A673 (cell line): ENCODE results near the gene HNRNPF. TPM values are rescaled to one million over a fixed set of nuclear protein-coding genes. Genes with fewer than 3 reads are reported as not detected.
"Not testable (repeated sequence)": the region's sequence is repeated elsewhere in the genome, so short reads cannot be mapped to it uniquely, and the experiment has no call there.

Experiments used
- BruUV-seq: library from RNA; stranded (reverse); fragments of 400-500 nt; replicated peaks from 2 replicates; lab custom pipeline; 2021; lab: Mats Ljungman, UMichigan
- CTCF ChIA-PET: fragments of 300-600 bp; sonication (Branson Sonifier 250); formaldehyde crosslinking; loops from one replicate; lab custom pipeline; 2022; ENCODE audit warnings: antibody characterized with exemption; lab: Charles Lee
- POLR2A ChIA-PET: fragments of 300-600 bp; sonication (Branson Sonifier 250); formaldehyde crosslinking; loops from one replicate; lab custom pipeline; 2022; ENCODE audit warnings: antibody characterized with exemption; ENCODE audit not compliant: low non-redundant PET; lab: Charles Lee
- DNase-seq: peaks from one replicate; pipeline ENCODE4 v3.0.0-alpha.2; 2015; ENCODE audit warnings: low spot score
- H3K27ac ChIP-seq: fragments of 200-600 bp; sonication (generic); 2 replicates; pipeline ENCODE4 v1.5.1; 2016; ENCODE audit warnings: mixed run types, low read depth, mild to moderate bottlenecking, mixed read lengths, antibody characterized with exemption, low read length; ENCODE audit not compliant: poor library complexity, severe bottlenecking
- H3K27me3 ChIP-seq: fragments of 200-600 bp; sonication (generic); replicated peaks from 2 replicates; pipeline ENCODE4 v1.6.1; 2017; ENCODE audit warnings: mixed run types, low read depth, mild to moderate bottlenecking, mixed read lengths, antibody characterized with exemption, low read length; ENCODE audit not compliant: insufficient read depth, poor library complexity
- H3K36me3 ChIP-seq: fragments of 200-600 bp; sonication (generic); 2 replicates; pipeline ENCODE4 v1.6.1; 2016; ENCODE audit warnings: mixed run types, mild to moderate bottlenecking, mixed read lengths, antibody characterized with exemption, low read length; ENCODE audit not compliant: insufficient read depth, poor library complexity, severe bottlenecking
- H3K4me1 ChIP-seq: fragments of 200-600 bp; sonication (generic); 2 replicates; pipeline ENCODE4 v1.6.1; 2017; ENCODE audit warnings: mixed run types, mild to moderate bottlenecking, mixed read lengths, antibody characterized with exemption, low read length; ENCODE audit not compliant: insufficient read depth, poor library complexity, severe bottlenecking
- H3K4me3 ChIP-seq: fragments of 200-600 bp; sonication (generic); 2 replicates; pipeline ENCODE4 v1.5.1; 2016; ENCODE audit warnings: low read depth, mixed run types, mild to moderate bottlenecking, mixed read lengths, low read length; ENCODE audit not compliant: poor library complexity, severe bottlenecking
- H3K9me3 ChIP-seq: fragments of 200-600 bp; sonication (generic); 2 replicates; pipeline ENCODE4 v1.6.1; 2016; ENCODE audit warnings: mixed run types, low read depth, mild to moderate bottlenecking, mixed read lengths, antibody characterized with exemption, low read length; ENCODE audit not compliant: poor library complexity, severe bottlenecking
- CTCF ChIP-seq: fragments of 300-800, 200-600 bp; sonication (generic); conservative IDR thresholded peaks from 2 replicates; pipeline ENCODE4 v1.5.1; 2017; ENCODE audit warnings: low read depth, mild to moderate bottlenecking, antibody characterized with exemption, low read length, moderate library complexity, mixed read lengths
- EZH2 ChIP-seq: fragments of 200-600 bp; sonication (generic); IDR thresholded peaks from 2 replicates; pipeline ENCODE4 v1.6.1; 2017; ENCODE audit warnings: borderline replicate concordance, low read depth, mild to moderate bottlenecking, mixed read lengths, antibody characterized with exemption, low read length; ENCODE audit not compliant: poor library complexity, severe bottlenecking
- intact Hi-C: fragments of 100-400 bp; cut with micrococcal nuclease; formaldehyde crosslinking; loops from one replicate; pipeline ENCODE4 v1.10.0; 2022; ENCODE audit not compliant: unreplicated experiment
- total RNA-seq: library from RNA; stranded (reverse); gene quantifications from 2 replicates; pipeline ENCODE4 v1.2.3, GENCODE V29; 2021

Gene HNRNPF
- total RNA-seq, 1 experiment from 2014 or later, result 277 TPM

- intact Hi-C loops, result no loop called here
- no peaks in the 10 kb centered on the region for H3K36me3 ChIP-seq
- POLR2A ChIA-PET, result no interaction called here
- CTCF ChIA-PET, result no interaction called here
- no TSS peak for BruUV-seq
- H3K4me1 ChIP-seq, result no peaks in the 10 kb centered on the region
- no peaks in the 10 kb centered on the region for H3K9me3 ChIP-seq
- H3K27me3 ChIP-seq, result no peaks in the 10 kb centered on the region
- no peak overlapping the region for H3K27ac ChIP-seq
- H3K4me3 ChIP-seq, result no peak overlapping the region
- no peak for DNase-seq
- TF ChIP-seq EZH2 (no peak), CTCF (no peak)
These were observed 18.3 kb upstream of the HNRNPF start for GRCh38 chr10:43427166-43427825.

DNA sequence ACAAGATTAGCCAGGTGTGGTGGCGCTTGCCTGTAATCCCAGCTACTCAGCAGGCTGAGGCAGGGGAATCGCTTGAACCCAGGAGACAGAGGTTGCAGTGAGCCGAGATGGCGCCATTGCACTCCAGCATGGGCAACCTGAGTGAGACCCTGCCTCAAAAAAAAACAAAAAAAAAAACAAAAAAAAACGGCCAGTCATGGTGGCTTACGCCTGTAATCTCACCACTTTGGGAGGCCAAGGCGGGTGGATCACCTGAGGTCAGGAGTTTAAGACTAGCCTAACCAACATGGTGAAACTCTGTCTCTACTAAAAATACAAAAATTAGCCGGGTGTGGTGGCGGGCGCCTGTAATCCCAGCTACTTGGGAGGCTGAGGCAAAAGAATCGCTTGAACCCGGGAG lies 17.5 kb upstream of the HNRNPF start:
- H3K4me3 ChIP-seq, CTCF ChIA-PET, DNase-seq, H3K4me1 ChIP-seq, intact Hi-C loops, POLR2A ChIA-PET, BruUV-seq, H3K27ac ChIP-seq, H3K9me3 ChIP-seq, H3K27me3 ChIP-seq, H3K36me3 ChIP-seq: not testable (repeated sequence)

DNA sequence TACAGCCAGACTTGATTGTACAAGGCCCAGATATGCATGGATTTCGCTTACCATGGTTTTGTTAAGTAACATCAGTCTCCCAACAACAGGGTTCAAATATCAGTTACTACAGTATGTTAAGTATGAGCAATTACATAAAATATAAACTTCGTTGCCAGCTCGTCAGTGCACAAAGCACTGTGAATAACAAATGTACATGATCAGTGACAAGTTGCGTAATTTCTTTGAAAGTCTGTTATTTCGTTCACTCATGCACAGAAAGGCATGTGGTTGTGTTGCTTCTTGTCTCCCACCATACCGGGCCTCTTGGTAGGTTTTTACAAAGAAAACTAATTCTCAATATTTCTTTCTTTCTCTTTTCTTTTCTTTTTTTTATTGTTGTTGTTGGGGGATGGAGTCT lies 15.4 kb upstream of the HNRNPF start:
- H3K27me3 ChIP-seq, result no peaks in the 10 kb centered on the region
- POLR2A ChIA-PET, result no interaction called here
- no peak for TF ChIP-seq EZH2
- TF ChIP-seq CTCF, result no peak
- H3K9me3 ChIP-seq, result no peaks in the 10 kb centered on the region
- BruUV-seq, result no TSS peak
- DNase-seq, result no peak
- no peak overlapping the region for H3K4me3 ChIP-seq
- no peaks in the 10 kb centered on the region for H3K36me3 ChIP-seq
- intact Hi-C loops, result no loop called here
- no peak overlapping the region for H3K27ac ChIP-seq
- CTCF ChIA-PET, result no interaction called here
- H3K4me1 ChIP-seq, result peaks cover 13% of the 10 kb centered on the region

GRCh38 chr10:43421944-43422343 lies 13.0 kb upstream of the HNRNPF start:
- H3K4me1 ChIP-seq, result peaks cover 13% of the 10 kb centered on the region
- POLR2A ChIA-PET, H3K9me3 ChIP-seq, CTCF ChIA-PET, H3K27ac ChIP-seq, H3K4me3 ChIP-seq, BruUV-seq, H3K36me3 ChIP-seq, H3K27me3 ChIP-seq, DNase-seq: not testable (repeated sequence)
- intact Hi-C loops, result loop anchor here (2.0 kb wide), 1 partner anchor 15 kb away; the partner anchor contains the start of gene ZNF487
